H1 (cell line): ENCODE measurements around the gene ACLY. TPM values are rescaled to one million over a fixed set of nuclear protein-coding genes. Genes with fewer than 3 reads are reported as not detected.
A peak's percentile ranks its signal among the peaks of the same experiment; 100 is the strongest.

Experiments
- NRF1 ChIP-seq: IDR thresholded peaks from 2 replicates; pipeline ENCODE4 v1.6.1; 2011; ENCODE audit warnings: mild to moderate bottlenecking, low read depth, low read length, improper control_type of control experiment
- polyA plus RNA-seq, 7 experiments: library from polyadenylated mRNA; depleted of rRNA in 3 of 7; stranded (reverse) in 5 of 7; unstranded in 2 of 7; fragments of >200 nt in 5 of 7; fragments of 200-250 nt in 2 of 7; gene quantifications; 1 replicate in 5 of 7; 2 replicates in 1 of 7; 4 replicates in 1 of 7; pipeline versions ENCODE4 v1.2.1 to v1.2.3, GENCODE V29; 2011 to 2013; ENCODE audit warnings: missing spikeins in 2 of 7, mixed read lengths in 2 of 7
- total RNA-seq: library from RNA; stranded (reverse); fragmentation: NEBNext Ultra II Directional; extraction: Animal tissue kit (Norgen Biotek cat#: 25700); gene quantifications from 2 replicates; pipeline ENCODE4 v1.2.1, GENCODE V29; 2021

Gene ACLY
- total and polyA plus RNA-seq, 2 of the 8 experiments (the other 6 are each of a cell fraction or from before 2014, with no cell fraction given): 167 to 393 TPM

GRCh38 chr17:41835800-41836549 is 82.8 kb downstream of the ACLY start, which contains the start of gene NT5C3B (continued):
- TF ChIP-seq NRF1: peak; percentile 45
